EH (cell line): Measurements from ENCODE around the gene FUNDC1.
A peak's percentile ranks its signal among the peaks of the same experiment; 100 is the strongest.
"Not testable (repeated sequence)": the region's sequence is repeated elsewhere in the genome, so short reads cannot be mapped to it uniquely, and the experiment has no call there.

Experiments used
- DNase-seq: peaks from one replicate; pipeline ENCODE4 v3.0.0-alpha.2; 2015; ENCODE audit warnings: low read depth

FUNDC1 gene, protein sequence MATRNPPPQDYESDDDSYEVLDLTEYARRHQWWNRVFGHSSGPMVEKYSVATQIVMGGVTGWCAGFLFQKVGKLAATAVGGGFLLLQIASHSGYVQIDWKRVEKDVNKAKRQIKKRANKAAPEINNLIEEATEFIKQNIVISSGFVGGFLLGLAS

DNA sequence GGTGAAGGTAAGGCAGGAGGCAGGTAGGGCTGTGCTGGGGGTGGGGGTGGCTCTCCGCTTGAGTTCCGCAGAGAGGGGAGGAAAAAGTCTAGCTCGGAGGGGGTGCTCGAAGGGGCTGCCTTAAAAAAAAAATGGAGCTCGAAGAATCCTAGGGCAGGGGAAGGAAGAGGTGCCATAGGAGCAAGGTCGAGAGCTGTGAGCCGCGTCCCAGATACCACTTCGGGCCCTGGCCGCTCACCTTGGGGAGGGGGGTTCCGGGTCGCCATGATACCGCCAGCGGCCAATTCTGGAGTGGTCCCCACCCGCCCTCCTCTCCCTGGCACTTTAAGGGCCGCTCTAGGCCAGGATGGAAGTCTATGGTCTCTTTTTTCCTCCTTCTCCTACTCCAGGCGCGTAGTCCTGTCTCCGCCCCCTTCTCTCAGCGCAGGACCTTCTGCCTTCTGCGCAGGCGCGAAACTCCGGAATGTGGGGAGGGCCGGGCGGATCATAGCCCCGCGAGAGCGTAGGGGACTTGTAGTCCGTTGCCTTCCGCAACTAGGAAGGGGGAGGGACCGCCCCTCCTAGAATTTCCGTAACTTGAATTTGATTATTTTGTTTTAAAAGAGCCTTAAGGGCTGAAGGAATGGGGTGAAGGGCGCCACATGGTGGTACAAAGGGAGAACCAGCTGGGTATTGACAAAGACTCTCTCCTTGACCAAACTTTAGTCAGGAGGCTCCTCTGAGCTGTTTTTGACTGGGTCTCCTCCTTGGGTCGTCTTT is at the start of gene FUNDC1:
Gene FUNDC1, minus strand, starts transcription at position 293 of the 759 bp plus-strand sequence. Its CDS starts 27 bp downstream, at position 266.
- peak; percentile 93 for DNase-seq

DNA sequence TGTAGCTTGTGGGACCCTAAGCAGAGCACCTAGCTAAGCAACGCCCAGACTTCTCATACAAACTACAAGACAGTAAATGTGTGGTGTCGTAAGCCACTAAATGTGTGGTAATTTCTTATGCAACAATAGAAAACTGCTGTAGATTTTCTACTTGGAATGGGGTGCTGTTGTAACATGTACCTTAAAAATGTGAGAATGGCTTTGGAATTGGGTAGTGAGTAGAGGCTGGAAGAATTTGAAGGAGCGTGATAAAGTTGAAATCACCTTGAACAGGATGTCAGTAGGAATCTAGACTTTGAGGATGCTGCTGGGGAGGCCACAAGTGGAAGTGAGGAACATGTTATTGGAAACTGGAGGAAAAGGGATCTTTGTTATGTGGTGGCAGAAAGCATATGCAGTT is 43.2 kb upstream of the FUNDC1 start:
- no peak for DNase-seq

DNA sequence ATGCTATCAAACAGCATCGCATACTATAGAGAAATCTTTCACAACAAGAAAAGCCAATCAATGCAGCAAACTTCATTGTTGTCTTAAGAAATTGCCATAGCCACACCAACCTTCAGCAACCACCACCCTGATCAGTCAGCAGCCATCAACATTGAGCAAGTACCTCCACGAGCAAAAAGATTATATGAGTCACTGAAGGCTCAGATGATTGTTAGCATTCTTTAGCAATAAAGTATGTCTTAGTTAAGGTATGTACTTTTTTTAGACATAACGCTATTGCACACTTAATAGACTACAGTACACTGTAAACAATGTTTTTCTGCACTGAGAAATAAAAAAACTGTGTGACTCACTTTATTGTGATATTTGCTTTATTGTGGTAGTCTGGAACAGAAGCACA is 37.8 kb upstream of the FUNDC1 start:
- peak; percentile 29 for DNase-seq

DNA sequence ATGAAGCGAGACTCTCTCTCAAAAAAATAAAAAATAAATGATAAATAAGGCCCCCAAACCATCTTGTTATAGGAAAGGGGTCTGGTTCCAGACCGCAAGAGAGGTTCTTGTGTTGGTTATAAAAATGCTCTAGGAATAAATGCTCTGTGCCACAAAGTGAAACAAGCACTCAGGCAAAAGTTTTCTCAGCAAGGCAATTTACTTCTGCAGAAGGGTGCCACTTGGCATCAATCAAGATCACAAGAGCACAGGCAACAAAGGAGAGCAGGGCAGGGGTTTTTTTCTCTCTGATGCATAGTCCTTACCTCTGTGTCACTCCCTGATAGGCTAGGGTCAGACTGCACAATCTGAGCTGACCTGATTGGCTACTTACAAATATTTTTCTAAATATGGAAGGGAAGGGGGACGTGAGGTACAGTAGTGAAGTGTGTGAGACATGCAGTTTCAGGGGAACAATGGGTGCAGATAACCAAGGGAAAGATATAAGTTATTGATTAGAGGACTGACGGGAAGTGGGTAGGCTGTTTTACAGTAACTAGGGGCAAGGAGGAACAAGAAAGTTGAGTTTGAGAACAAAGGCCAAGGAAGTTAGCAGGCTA is 29.8 kb upstream of the FUNDC1 start:
- DNase-seq, result no peak

DNA sequence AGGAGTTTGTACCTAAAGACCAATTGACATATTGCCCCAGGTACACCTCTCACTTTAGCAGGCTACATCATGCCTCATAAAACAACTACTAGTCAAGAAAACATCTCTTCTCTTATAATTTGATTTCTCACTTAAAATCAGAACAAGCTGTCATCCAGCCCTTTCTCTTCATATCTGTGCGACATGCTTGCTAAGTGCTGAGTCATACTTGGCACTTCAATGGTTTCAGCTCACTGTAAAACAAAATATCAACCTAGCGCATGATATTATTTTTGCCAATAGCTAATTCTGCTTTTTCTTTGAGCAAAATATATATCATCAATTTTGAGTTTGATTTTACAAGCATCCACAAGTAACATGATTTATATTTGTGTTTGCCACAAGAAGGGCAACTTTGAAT is 27.9 kb upstream of the FUNDC1 start:
- DNase-seq, result no peak

DNA sequence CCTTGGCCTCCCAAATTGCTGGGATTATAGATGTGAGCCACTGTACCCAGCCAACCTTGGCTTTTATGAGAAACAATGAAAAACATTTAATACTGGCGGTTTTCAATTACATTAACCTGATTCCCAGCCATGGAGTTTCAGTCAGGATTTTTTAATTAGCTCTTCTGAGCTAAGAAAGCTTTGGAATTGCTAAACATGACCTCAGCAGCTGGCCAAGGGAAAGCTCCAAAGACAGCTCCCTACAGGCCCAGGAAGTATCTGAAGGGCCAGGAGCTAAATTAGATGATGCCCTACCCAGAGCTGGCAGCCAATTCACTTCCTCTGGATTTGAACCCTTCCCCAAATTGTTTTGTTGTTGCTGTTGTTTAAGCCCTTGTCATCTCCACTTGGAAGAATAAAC is 26.5 kb upstream of the FUNDC1 start:
- DNase-seq, result no peak

DNA sequence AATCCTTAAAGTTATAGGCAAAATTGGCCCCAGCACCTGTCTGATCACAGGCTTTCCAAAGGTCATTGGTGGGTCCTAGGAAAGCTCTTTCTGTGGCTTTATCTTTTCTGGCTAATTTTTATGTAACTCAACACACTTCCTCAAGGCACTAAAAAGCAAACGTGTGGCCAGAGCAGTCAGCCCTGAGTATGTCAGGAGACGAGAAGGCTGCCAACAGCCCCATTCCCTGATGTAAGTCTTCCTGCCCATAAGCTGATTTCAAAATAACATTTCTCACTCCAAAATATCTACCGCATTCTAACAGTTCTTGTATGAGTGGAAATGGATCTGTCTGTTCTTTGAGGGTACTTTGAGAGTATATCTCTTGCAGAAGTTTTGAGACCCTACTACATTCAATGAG is 25.5 kb upstream of the FUNDC1 start:
- no peak for DNase-seq

DNA sequence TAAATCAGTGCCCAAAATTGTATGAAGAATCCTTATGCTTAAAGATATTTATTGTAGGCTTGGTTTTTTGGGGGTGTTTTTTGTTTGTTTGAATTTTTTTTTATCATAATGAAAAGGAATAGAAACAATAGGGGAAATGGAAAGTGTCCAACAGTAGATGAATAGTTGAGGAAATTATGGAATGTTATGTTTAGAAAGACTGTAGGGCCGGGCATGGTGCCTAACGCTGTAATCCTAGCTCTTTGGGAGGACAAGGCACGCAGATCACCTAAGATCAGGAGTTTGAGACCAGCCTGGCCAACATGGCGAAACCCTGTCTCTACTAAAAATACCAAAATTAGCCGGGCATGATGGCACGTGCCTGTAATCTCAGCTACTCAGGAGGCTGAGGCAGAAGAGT is 19.2 kb upstream of the FUNDC1 start:
- DNase-seq, result not testable (repeated sequence)

DNA sequence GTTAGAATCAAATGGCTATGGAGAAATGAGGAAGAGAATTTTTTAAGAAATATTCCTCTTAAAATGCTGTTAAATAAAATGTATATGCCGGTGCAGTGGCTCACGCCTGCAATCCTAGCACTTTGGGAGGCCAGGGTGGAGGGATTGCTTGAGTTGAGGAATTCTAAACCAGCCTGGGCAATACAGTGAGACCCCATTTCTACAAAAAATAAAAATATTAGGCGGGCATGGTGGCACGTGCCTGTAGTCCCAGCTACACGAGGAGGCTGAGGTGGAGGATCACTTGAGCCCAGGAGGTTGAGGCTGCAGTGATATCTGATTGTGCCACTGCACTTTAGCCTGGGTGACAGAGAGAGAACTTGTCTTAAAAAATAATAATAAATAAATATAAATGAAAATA is 7.9 kb upstream of the FUNDC1 start:
- no peak for DNase-seq

DNA sequence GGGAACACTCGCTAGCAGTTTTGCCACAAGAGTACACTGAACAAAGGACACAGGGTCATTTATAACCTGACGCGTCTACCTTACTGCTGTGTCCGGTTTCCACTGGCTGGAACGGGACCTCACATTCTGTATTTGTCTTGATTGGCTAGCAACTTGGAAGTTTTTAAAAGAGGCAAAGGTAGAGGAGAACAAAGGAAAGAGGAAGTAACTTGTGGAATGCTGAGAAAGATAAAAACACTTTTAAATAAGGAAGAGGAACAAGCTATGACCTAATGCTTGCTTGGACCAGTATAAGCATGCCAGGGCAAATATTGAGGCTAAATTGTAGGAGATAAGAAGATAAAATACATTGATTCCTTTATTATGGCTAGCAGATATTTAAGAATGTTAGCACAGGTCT is 2.8 kb upstream of the FUNDC1 start:
- DNase-seq, result not testable (repeated sequence)

DNA sequence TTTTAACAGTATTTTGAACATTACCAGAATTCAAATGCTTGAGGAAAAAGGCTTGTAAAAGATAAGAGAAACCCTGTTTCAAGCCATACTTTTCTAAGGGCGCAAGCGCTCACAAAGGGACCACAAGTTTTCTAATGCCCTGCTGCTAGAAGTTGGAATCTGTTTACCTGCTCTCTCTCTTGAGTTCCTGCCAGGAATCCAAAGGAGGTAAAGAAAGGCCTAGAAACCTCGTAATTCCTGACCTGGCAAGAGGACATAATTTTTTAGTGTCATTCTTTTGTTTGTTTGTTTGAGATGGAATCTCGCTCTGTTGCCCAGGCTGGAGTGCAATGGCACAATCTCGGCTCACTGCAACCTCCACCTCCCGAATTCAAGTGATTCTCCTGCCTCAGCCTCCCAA is 1.4 kb upstream of the FUNDC1 start:
- DNase-seq, result no peak

DNA sequence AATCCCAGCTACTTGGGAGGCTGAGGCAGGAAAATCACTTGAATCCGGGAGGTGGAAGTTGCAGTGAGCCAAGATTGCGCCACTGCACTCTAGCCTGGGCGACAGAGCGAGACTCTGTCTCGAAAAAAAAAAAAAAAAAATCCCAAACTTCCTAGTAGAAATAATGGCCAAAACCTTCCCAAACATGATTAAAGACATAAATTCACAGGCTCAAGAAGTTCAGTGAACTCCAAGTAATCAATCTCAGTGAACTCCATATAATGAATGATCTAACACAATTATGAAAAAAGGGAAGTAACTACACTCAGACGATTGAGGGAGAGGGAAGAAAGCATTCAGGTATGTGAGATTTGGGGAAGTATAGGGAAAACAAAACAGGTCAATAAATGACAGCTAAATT is 6.5 kb downstream of the FUNDC1 start:
- DNase-seq, result no peak

DNA sequence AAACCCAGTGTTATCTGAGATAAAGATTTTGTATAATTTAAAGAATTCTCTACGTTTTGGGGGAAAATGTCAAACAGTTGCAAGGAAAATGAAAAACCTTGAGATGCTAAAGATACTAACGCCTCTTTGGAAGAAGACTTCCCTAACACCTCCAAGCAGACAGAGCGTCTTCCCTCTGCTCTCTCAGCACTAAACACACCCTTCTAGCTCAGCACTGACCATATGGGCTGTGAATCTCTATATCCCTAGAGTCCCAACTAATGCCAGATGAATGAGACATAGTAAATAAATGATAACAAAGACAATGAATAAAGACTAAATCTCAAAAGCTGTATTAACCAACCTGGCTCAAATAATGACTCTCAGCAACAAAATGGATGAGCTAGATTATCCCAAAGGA is 13.3 kb downstream of the FUNDC1 start:
- DNase-seq, result no peak

DNA sequence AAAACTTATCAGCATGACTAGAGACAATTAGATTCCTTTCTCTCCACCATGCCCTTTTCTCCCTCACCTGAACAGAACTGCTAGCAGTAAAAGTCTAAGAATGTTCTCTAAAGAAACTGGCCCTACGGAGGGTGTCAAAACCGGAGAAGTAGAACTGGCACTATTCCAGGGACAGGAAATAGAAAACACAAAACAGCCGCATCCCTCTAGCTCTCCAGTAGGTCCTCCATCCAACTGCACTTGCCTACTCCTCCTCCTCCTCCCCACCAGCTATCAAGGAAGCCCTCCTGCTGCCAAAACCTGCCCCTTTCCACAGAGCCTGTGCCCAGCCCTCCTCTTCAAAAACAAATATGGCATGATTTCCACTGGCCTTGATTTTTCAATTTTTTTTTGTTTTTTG is 28.4 kb downstream of the FUNDC1 start:
- no peak for DNase-seq

DNA sequence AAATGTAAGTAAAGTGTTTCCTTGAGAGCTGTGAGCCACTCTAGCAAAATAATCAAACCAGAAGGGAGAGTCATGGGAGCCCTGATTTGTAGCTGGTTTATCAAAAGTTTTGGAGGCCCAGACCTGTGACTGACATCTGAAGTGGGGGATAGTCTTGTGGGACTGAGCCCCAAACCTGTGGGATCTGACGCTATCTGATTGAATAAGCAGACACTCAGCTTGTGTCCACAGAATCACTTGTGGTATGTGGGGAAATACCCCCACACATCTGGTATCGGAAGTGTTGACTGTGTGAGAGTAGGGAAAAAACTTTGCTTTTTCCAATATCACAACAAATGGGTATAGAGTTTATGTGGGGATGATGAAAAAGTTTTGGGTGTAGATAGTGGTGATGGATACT is 35.4 kb downstream of the FUNDC1 start:
- DNase-seq, result no peak

DNA sequence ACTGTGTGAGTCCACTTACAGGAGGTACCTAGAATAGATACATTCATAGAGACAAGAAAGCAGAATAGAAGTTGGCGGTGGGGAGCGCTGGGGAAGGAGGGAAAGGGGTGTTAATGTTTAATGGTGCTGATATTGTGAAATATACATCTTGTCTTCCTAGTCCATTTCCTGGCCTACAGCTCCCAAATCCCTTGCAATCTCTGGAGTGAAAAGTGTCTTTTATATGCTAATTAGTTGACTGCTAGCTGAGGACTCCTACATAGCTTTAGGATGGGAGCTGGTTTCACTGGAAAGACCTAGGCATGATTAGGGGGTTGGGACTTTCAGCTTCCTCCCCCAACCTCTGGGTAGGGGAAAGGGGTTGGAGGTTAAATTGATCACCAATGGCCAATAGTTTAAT is 36.0 kb downstream of the FUNDC1 start:
- DNase-seq, result no peak

DNA sequence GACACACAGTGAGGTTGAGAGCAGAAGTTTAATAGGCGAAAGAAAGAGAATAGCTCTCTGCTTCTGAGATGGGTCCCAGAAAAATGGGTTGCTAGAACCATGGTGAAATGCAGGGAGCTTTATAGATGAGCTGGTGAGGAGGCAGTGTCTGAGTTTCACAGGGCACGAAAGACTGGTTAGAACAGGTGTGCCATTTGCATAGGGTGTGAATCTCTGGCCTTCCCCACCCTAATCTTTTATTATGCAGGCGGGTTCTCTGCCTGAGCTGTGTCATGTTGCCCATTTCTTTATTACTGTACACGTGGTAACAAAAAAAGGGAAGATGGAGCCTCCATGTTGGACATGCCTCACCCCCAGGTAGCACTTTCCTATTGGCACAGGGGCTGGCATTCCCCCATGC is 39.1 kb downstream of the FUNDC1 start:
- no peak for DNase-seq

DNA sequence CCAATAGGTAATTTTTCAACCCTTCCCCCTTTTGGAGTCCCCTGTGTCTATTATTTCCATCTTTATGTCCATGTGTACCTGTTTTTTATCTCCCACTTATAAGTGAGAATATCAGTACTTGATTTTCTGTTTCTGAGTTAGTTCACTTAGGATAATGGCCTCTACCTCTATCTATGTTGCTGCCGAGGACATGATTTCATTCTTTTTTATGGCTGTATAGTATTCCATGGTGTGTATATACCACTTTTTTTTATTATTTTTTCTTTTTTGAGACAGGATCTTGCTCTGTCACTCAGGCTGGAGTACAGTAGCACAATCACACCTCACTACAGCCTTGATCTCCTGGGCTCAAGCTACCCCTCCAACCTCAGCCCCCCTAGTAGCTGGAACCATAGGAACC is 47.6 kb downstream of the FUNDC1 start:
- DNase-seq, result no peak

DNA sequence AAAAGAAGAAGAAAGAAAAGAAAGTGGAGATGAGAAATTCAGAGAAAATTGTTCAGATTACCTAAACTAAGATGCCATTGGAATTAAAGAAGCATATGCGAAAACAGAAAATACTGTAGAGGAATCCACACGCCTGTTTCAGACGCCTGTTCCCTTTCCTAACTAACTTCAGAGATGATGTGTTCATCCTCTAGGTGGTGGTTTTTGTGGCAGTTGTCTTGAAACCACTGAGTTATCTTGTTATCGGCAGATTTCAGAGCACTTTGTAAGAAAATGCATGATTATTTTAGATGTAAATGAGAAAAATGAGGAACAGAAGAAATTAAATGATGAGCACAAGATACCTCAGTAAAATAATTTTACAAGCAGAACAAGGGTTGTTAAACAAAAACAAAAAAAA is 48.3 kb downstream of the FUNDC1 start:
- no peak for DNase-seq

DNA sequence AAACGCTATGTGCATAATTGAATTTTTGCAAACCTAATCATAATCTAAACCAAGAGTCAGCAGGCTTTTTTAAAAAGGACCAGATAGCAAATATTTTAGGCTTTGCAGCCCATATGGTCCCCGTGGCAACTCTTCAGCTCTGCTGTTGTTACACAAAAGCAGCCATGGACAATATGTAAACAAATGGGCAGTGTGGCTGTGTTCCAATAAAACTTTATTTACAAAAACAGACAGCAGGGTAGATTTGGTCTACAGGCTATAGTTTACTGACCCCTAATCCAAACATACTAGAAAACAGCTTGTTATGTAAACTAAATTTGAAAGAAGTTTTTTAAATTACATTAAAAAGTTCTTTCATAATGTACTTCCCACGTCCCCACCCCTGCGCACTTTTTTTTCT is 53.1 kb downstream of the FUNDC1 start:
- DNase-seq, result no peak

DNA sequence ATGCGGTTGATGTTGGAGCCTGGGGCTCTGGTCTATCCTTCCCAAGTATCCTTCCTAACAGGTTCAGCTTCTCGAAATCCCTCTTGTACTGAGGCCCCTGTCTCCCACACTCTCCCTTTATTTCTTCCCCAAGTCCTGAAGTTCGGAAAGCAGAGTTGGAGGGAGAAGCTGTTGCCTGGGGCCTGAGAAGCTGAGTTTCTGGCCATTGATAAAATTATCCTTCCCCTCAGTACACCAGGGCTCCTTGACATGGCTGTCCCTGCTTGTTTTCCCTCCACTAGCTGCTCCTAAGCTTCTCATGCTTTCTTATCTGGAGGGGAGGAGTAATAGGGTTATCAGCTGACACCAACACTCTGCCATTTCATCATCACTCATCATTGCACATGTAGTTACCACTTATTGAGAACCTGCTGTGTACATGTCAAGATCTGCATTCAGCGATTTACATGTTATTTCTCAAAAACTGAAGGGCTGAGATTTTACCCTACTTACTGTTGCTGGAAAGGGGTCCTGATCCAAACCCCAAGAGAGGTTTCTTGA is 58.0 kb downstream of the FUNDC1 start:
- DNase-seq, result no peak

DNA sequence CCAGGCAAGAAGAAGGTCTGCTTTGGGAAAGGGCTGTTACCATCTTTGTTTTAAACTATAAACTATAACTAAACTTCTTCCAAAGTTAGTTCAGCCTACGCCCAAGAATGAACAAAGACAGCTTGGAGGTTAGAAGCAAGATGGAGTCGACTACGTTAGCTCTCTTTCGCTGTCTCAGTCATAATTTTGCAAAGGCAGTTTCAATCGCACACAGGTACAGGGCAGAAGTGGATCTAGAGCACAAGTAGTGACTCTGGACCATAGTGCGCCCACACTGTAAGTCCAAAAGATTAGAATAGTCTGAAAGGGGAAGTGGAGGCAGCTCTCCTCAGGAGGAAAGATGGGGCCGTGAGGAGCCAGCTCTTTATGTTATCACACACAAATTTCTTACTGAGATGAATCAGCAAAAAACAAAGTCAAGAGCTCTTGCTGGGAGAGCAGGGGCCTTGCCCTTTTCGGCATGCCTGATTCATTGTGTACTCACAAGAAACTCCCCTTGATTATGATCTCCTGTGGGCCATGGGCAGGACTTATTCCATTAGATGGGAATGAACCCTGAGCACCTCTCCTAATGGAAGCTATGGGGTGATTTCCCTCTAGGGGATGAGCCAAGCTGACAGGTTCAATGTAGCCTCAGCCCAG is 58.6 kb downstream of the FUNDC1 start:
- no peak for DNase-seq

DNA sequence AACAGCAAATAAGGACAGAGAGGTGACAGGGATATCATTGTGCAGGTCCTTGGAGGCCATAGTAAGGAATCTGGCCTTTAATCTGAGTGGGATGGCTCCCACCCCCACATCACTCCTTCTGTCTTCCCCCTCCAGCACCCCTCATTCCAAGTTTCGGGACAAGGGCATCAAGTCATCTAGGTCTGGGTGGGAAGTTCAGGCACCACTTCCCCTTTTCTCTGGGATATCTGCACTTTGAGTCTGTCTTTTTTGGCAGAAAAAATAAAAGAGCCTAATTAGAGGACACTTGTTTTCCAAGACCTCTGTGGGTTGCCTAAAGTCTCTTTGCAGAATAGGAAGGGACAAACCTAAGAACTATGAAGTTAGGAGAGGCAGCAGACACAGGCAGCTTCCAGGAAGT is 60.1 kb downstream of the FUNDC1 start:
- DNase-seq, result no peak
